ENCODE results near the gene SRPK3.

GRCh38 chrX:153827016-153827415 is 46.2 kb downstream of the SRPK3 start:
- TF ChIP-seq YY1 (IDR thresholded peaks at IDR 0.05; ENCODE audit: insufficient read depth, insufficient read length) (no peak), ZNF274 (IDR thresholded peaks at IDR 0.05; ENCODE audit: low read depth, low read length) (no peak), SUZ12 (IDR thresholded peaks at IDR 0.05; ENCODE audit: extremely low read depth, insufficient read depth, insufficient read length) (no peak)

Data from NT2/D1 (cell line).